MM.1S (cell line): ENCODE measurements around the gene ZSCAN20.

ENCODE experiments used
- DNase-seq: peaks from one replicate; pipeline ENCODE4 v3.0.0-alpha.2; 2015
- H2AFZ ChIP-seq: fragments of 300-600 bp; sonication (generic); 2 replicates; pipeline ENCODE4 v1.6.0; 2016; ENCODE audit warnings: antibody characterized with exemption, low read length
- H3F3A ChIP-seq: fragments of 300-600 bp; sonication (generic); 2 replicates; pipeline ENCODE4 v1.6.1; 2016; ENCODE audit warnings: mild to moderate bottlenecking, antibody characterized with exemption, low read length, moderate library complexity, mixed read lengths; ENCODE audit not compliant: insufficient read depth
- H3K27ac ChIP-seq: fragments of 300-600 bp; sonication (generic); 2 replicates; pipeline ENCODE4 v1.5.1; 2016; ENCODE audit warnings: mild to moderate bottlenecking, low read length
- H3K27me3 ChIP-seq: fragments of 300-600 bp; sonication (generic); replicated peaks from 2 replicates; pipeline ENCODE4 v1.6.0; 2016; ENCODE audit warnings: low read length; ENCODE audit not compliant: insufficient read depth
- H3K36me3 ChIP-seq: fragments of 300-600 bp; sonication (generic); replicated peaks from 2 replicates; pipeline ENCODE4 v1.6.1; 2016; ENCODE audit warnings: mild to moderate bottlenecking, low read length, mixed read lengths; ENCODE audit not compliant: insufficient read depth
- H3K4me1 ChIP-seq: fragments of 300-600 bp; sonication (generic); 2 replicates; pipeline ENCODE4 v1.6.1; 2016; ENCODE audit warnings: low read length, mixed read lengths
- H3K4me2 ChIP-seq: fragments of 300-600 bp; sonication (generic); 2 replicates; pipeline ENCODE4 v1.6.0; 2016; ENCODE audit warnings: low read depth, low read length
- H3K4me3 ChIP-seq: fragments of 300-600 bp; sonication (generic); 2 replicates; pipeline ENCODE4 v1.5.1; 2016; ENCODE audit warnings: low read length, mixed read lengths
- H3K79me2 ChIP-seq: fragments of 300-600 bp; sonication (generic); 2 replicates; pipeline ENCODE4 v1.6.1; 2016; ENCODE audit warnings: mixed run types, low read length, mixed read lengths
- H3K9ac ChIP-seq: fragments of 300-600 bp; sonication (generic); 2 replicates; pipeline ENCODE4 v1.6.1; 2016; ENCODE audit warnings: low read length, mixed read lengths
- H3K9me2 ChIP-seq: fragments of 300-600 bp; sonication (generic); replicated peaks from 2 replicates; pipeline ENCODE4 v1.6.1; 2016; ENCODE audit warnings: mild to moderate bottlenecking, low read length, mixed read lengths; ENCODE audit not compliant: insufficient read depth
- H3K9me3 ChIP-seq: fragments of 300-600 bp; sonication (generic); replicated peaks from 2 replicates; pipeline ENCODE4 v1.6.1; 2016; ENCODE audit warnings: mild to moderate bottlenecking, low read length, mixed read lengths; ENCODE audit not compliant: insufficient read depth
- H4K20me1 ChIP-seq: fragments of 300-600 bp; sonication (generic); 2 replicates; pipeline ENCODE4 v1.6.1; 2016; ENCODE audit warnings: mild to moderate bottlenecking, low read length, moderate library complexity, mixed read lengths; ENCODE audit not compliant: insufficient read depth
- CTCF ChIP-seq: fragments of 300-600 bp; sonication (generic); IDR thresholded peaks from 2 replicates; pipeline ENCODE4 v1.5.1; 2016; ENCODE audit warnings: antibody characterized with exemption, low read length, mixed read lengths
- EZH2 ChIP-seq: fragments of 300-600 bp; sonication (generic); optimal IDR thresholded peaks from 2 replicates; pipeline ENCODE3; 2017; ENCODE audit warnings: low read depth, mild to moderate bottlenecking, antibody characterized with exemption, low read length, mixed read lengths
- EZH2phosphoT487 ChIP-seq: fragments of 300-600 bp; sonication (generic); IDR thresholded peaks from 2 replicates; pipeline ENCODE4 v1.6.1; 2018; ENCODE audit warnings: antibody characterized with exemption, low read length

ZSCAN20 gene

DNA sequence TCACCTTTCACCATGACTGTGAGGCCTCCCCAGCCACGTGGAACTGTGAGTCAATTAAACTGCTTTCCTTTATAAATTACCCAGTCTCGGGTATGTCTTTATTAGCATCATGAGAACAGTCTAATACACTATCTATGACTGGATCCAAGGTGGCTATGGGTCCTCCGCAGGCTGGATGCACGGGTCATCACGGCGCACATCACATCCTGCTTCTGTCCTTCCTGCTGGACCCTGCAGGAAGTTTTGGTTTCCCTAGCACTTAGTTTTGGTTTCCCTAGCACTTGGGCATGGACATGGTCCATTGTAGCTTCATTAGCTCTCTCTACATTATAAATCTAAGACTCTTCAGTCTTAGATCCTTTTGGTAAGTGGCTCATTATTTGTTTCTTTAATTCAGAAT, 27.3 kb upstream of the ZSCAN20 start:
- TF ChIP-seq CTCF (no peak), EZH2 (no peak), EZH2phosphoT487 (no peak)
- H3K27me3 ChIP-seq: no peaks in the 10 kb centered on the region
- no peaks in the 10 kb centered on the region for H4K20me1 ChIP-seq
- no peaks in the 10 kb centered on the region for H3K9me3 ChIP-seq
- no peak for DNase-seq
- no peaks in the 10 kb centered on the region for H3K4me1 ChIP-seq
- no peaks in the 10 kb centered on the region for H3K79me2 ChIP-seq
- no peak overlapping the region for H3K9ac ChIP-seq
- H2AFZ ChIP-seq: no peak overlapping the region
- no peaks in the 10 kb centered on the region for H3K36me3 ChIP-seq
- H3K27ac ChIP-seq: no peak overlapping the region
- H3K9me2 ChIP-seq: no peaks in the 10 kb centered on the region
- no peak overlapping the region for H3K4me2 ChIP-seq
- H3F3A ChIP-seq: no peaks in the 10 kb centered on the region
- no peak overlapping the region for H3K4me3 ChIP-seq

DNA sequence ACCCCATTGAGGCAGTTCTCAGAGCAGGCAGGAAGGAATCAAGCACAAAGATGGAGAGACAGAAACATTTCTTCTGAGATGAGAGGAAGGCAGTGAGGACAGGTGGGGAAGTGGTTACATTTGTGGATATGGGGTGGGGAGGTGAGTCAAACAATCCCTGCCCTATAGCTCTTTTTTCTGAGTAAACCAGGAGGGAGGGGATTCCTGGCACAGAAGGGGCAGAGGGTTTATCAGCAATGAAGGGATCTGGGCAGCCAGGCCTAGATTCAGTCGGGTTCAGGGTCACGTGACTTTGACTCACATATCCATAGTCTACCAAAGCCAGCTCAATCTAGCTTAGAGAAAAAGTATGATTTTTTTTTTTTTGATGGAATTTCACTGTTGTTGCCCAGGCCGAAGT, 25.9 kb upstream of the ZSCAN20 start:
- H3K4me3 ChIP-seq: no peak overlapping the region
- H3K9me2 ChIP-seq: no peaks in the 10 kb centered on the region
- no peak overlapping the region for H2AFZ ChIP-seq
- H3K36me3 ChIP-seq: no peaks in the 10 kb centered on the region
- no peaks in the 10 kb centered on the region for H3K4me1 ChIP-seq
- H4K20me1 ChIP-seq: no peaks in the 10 kb centered on the region
- H3K4me2 ChIP-seq: no peak overlapping the region
- H3K27me3 ChIP-seq: no peaks in the 10 kb centered on the region
- no peaks in the 10 kb centered on the region for H3K9me3 ChIP-seq
- H3K79me2 ChIP-seq: no peaks in the 10 kb centered on the region
- no peak overlapping the region for H3K27ac ChIP-seq
- no peaks in the 10 kb centered on the region for H3F3A ChIP-seq
- TF ChIP-seq CTCF: no peak
- no peak for TF ChIP-seq EZH2phosphoT487
- no peak for TF ChIP-seq EZH2
- DNase-seq: no peak
- no peak overlapping the region for H3K9ac ChIP-seq

- H3K27ac ChIP-seq: no peak overlapping the region
- H2AFZ ChIP-seq: no peak overlapping the region
- no peak for DNase-seq
- peaks cover 5% of the 10 kb centered on the region for H3K4me1 ChIP-seq
- H3K27me3 ChIP-seq: no peaks in the 10 kb centered on the region
- no peak overlapping the region for H3K4me3 ChIP-seq
- no peaks in the 10 kb centered on the region; the same call in 1 of the 2 replicates for H3F3A ChIP-seq
- no peak for TF ChIP-seq EZH2phosphoT487
- no peak for TF ChIP-seq EZH2
- TF ChIP-seq CTCF: no peak
- H3K79me2 ChIP-seq: no peaks in the 10 kb centered on the region
- no peaks in the 10 kb centered on the region for H3K9me3 ChIP-seq
- H3K9me2 ChIP-seq: no peaks in the 10 kb centered on the region
- no peak overlapping the region for H3K9ac ChIP-seq
- no peaks in the 10 kb centered on the region for H4K20me1 ChIP-seq
- H3K36me3 ChIP-seq: no peaks in the 10 kb centered on the region
- no peak overlapping the region for H3K4me2 ChIP-seq
Measured at GRCh38 chr1:33454646-33455282, 17.7 kb upstream of the ZSCAN20 start.
